Suprapubic skin (tissue), 4 donors: ENCODE data around the gene CHRNA4. TPM values are rescaled to one million over a fixed set of nuclear protein-coding genes. Genes with fewer than 3 reads are reported as not detected.

Experiments used
- DNase-seq, 2 donors: peaks; one replicate each; pipeline ENCODE4 v3.0.0-alpha.2; 2019; ENCODE audit warnings: low spot score in 2 of 2
- H3K27ac ChIP-seq: fragments of 200-600 bp; sonication (generic); one replicate; pipeline ENCODE4 v1.5.1; 2019
- H3K27me3 ChIP-seq: fragments of 200-600 bp; sonication (generic); one replicate; pipeline ENCODE4 v1.5.1; 2019
- H3K36me3 ChIP-seq: fragments of 200-600 bp; sonication (generic); one replicate; pipeline ENCODE4 v1.5.1; 2019
- H3K4me1 ChIP-seq: fragments of 200-600 bp; sonication (generic); one replicate; pipeline ENCODE4 v1.5.1; 2019
- H3K4me3 ChIP-seq: fragments of 200-600 bp; sonication (generic); one replicate; pipeline ENCODE4 v1.5.1; 2019; ENCODE audit warnings: mild to moderate bottlenecking
- H3K9me3 ChIP-seq: fragments of 200-600 bp; sonication (generic); one replicate; pipeline ENCODE4 v1.5.1; 2019
- EP300 ChIP-seq: sonication (generic); formaldehyde crosslinking; IDR thresholded peaks from one replicate; pipeline ENCODE4 v1.6.1; 2017; ENCODE audit warnings: antibody characterized with exemption
- POLR2A ChIP-seq, 2 donors: fragments of 450-650 bp; IDR thresholded peaks; one replicate each; pipeline ENCODE4 v1.6.1; 2017; ENCODE audit warnings: antibody characterized with exemption in 2 of 2, mild to moderate bottlenecking in 2 of 2, moderate library complexity in 2 of 2
- POLR2AphosphoS5 ChIP-seq, 3 donors: sonication (generic); formaldehyde crosslinking; IDR thresholded peaks; one replicate each; pipeline ENCODE4 v1.6.1; 2017; ENCODE audit warnings: antibody characterized with exemption in 3 of 3
- WGBS: methylation state at CpG from one replicate; pipeline ENCODE4 v1.1.5; 2018; 5-methylcytosine and 5-hydroxymethylcytosine counted together
- total RNA-seq, 4 donors: library from RNA; depleted of rRNA; stranded (reverse); fragments of >200 nt; gene quantifications; one replicate each; pipeline ENCODE4 v1.1.0, GENCODE V29; 2016
- TF ChIP-seq, protein P1 (sequence below), 2 donors: fragments of 200-600 bp in 1 of 2; fragments of 450-650 bp in 1 of 2; sonication (generic) in 1 of 2; IDR thresholded peaks; one replicate each; pipeline ENCODE4 v1.5.1; 2016 to 2019; ENCODE audit warnings: antibody characterized with exemption in 2 of 2, mild to moderate bottlenecking in 1 of 2, moderate library complexity in 1 of 2

The CHRNA4 gene
- total RNA-seq, 4 donors from 2014 or later: not detected

DNA sequence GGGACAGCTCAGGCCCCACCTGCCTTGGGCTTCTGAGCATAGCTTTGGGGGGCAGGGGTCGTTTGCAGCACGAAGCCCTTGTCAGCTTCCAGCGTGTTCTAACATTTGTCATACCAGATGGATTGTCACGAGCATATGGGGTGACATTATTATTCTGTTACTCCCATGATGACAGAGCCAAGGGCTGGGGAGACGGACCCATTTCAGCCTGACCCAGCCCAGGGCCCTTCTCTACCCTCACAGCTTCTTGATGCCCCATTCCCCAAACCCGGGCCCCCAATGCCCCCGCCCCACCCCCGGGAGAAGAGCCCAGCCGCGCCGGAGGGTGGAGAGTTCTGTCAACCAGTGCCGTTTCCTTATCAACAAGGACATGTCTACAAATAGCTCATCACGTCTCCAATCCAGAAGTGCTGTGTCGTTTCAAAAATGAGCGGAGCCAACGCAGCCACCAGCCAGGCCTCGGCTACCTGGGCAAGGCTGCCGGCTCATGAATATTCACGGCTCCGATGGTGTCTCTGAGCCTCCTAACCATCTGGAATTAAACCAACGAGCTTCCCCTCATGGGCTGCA is 9.6 kb upstream of the CHRNA4 start:
- no peaks in the 10 kb centered on the region for H3K9me3 ChIP-seq
- no peak overlapping the region for H3K4me3 ChIP-seq
- H3K36me3 ChIP-seq: no peaks in the 10 kb centered on the region
- no peak overlapping the region for H3K27ac ChIP-seq
- no peak for DNase-seq
- no peak for TF ChIP-seq POLR2AphosphoS5 (IDR thresholded peaks at IDR 0.05)
- TF ChIP-seq POLR2A (IDR thresholded peaks at IDR 0.05): no peak
- TF ChIP-seq, protein P1, sequence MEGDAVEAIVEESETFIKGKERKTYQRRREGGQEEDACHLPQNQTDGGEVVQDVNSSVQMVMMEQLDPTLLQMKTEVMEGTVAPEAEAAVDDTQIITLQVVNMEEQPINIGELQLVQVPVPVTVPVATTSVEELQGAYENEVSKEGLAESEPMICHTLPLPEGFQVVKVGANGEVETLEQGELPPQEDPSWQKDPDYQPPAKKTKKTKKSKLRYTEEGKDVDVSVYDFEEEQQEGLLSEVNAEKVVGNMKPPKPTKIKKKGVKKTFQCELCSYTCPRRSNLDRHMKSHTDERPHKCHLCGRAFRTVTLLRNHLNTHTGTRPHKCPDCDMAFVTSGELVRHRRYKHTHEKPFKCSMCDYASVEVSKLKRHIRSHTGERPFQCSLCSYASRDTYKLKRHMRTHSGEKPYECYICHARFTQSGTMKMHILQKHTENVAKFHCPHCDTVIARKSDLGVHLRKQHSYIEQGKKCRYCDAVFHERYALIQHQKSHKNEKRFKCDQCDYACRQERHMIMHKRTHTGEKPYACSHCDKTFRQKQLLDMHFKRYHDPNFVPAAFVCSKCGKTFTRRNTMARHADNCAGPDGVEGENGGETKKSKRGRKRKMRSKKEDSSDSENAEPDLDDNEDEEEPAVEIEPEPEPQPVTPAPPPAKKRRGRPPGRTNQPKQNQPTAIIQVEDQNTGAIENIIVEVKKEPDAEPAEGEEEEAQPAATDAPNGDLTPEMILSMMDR (IDR thresholded peaks at IDR 0.05): no peak
- no peak for TF ChIP-seq EP300
- peaks cover 87% of the 10 kb centered on the region for H3K27me3 ChIP-seq
- 13% methylated on average over 7 of the region's 21 CpGs for WGBS
- no peaks in the 10 kb centered on the region for H3K4me1 ChIP-seq

DNA sequence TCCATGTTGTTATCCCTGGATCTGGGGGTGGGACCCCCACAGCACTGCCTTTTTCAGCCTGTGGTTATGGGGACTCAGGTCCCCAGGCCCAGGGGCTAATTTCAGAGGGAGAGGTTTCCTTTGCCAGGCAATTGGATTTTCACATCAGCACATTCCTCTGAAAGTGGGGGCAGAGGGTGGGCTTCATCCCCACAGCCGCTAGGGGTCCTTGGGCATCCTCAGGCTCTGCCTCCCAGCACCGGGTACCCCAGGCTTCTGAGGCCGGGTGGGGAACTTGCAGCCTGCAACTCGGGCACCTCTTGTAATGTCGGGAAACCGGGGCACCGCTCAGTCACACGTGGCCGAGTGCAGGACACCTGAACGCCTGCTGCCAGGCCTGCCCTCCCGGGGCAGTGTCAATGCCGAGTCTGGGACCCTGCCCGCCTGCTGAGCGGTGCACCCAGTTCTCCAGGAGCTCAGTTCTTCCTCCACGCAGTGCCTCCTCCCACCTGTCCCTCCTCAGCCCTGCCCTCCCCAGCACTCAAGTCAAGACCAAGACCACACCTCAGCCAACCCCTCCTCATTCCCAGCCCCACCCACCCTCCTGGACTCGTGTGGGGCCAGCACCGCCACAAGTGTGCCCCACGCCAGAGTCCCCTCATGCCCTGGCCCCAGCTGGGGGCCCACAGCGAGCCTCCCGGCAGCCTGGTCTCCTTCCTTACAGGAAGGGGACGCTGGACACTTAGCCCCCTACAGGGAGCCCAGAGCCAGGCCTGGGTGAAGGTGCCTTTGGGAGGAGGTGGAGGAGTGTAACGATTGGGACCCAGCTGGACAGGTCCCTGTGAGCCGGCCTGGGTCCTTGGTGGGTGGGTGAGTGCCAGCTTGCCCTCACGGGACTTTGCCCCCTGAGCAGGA is 8.8 kb upstream of the CHRNA4 start:
- TF ChIP-seq EP300 (no peak), POLR2AphosphoS5 (IDR thresholded peaks at IDR 0.05) (no peak), POLR2A (IDR thresholded peaks at IDR 0.05) (no peak)
- TF ChIP-seq, protein P1 (IDR thresholded peaks at IDR 0.05): no peak
- no peak overlapping the region for H3K4me3 ChIP-seq
- H3K27me3 ChIP-seq: peaks cover 85% of the 10 kb centered on the region
- no peaks in the 10 kb centered on the region for H3K9me3 ChIP-seq
- H3K27ac ChIP-seq: no peak overlapping the region
- no peak for DNase-seq
- 59% methylated on average over 5 of the region's 24 CpGs for WGBS
- H3K4me1 ChIP-seq: no peaks in the 10 kb centered on the region
- H3K36me3 ChIP-seq: no peaks in the 10 kb centered on the region

DNA sequence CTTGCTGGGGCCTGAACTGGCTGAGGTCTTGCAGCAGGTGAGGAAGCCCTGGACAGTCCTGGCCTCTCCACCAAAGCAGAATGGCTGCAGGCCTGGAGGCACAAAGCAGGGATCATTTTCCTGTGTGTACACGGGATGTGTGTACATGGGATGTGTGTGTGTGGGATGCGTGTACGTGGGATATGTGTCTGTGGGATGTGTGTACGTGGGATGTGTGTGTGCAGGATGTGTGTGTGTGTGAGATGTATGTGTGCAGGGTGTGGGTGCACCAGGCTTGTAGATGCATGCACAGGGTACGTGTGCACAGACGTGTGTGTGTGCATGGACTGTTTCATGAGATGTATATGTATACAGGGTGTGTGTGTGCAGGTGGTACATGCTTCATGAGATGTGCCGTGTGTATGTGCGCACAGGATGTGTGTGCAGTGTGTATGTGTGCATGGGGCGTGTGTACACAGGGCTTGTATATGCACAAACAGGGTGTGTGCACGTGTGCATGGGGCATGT is 7.9 kb upstream of the CHRNA4 start:
- Histone ChIP-seq H3K27ac (no peak overlapping the region), H3K4me3 (no peak overlapping the region), H3K9me3 (no peaks in the 10 kb centered on the region), H3K27me3 (peaks cover 85% of the 10 kb centered on the region), H3K36me3 (no peaks in the 10 kb centered on the region), H3K4me1 (no peaks in the 10 kb centered on the region)
- DNase-seq: no peak
- no peak for TF ChIP-seq POLR2A (IDR thresholded peaks at IDR 0.05)
- TF ChIP-seq POLR2AphosphoS5 (IDR thresholded peaks at IDR 0.05): no peak
- TF ChIP-seq, protein P1 (IDR thresholded peaks at IDR 0.05): no peak
- no peak for TF ChIP-seq EP300
- WGBS: 90% methylated on average over 10 of the region's 10 CpGs

DNA sequence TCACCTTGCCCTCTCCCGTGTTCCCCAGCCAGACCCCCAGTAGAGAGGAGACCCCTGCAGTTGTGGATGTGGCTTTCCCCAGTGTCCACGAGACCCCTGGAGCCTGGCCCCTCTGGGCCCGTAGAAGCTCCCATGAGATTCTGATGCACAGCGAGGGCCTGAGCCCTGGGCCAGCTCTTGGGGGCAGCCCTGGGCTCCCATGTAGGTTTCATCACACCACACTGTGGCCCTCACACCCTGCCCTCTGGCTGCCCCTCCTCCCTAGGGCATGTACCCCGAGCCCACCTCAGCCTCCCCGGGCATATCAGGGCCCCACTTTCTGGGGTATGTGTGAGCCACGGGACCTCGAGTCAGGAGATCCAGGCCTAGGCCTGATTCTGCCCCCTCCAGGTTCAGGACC is 7.0 kb upstream of the CHRNA4 start:
- WGBS: 86% methylated on average over 8 of the region's 8 CpGs
- no peaks in the 10 kb centered on the region for H3K4me1 ChIP-seq
- no peak overlapping the region for H3K4me3 ChIP-seq
- H3K27me3 ChIP-seq: peaks cover 84% of the 10 kb centered on the region
- H3K9me3 ChIP-seq: no peaks in the 10 kb centered on the region
- H3K27ac ChIP-seq: no peak overlapping the region
- DNase-seq: no peak
- TF ChIP-seq, protein P1 (IDR thresholded peaks at IDR 0.05): no peak
- TF ChIP-seq POLR2A (IDR thresholded peaks at IDR 0.05) (no peak), POLR2AphosphoS5 (IDR thresholded peaks at IDR 0.05) (no peak), EP300 (no peak)
- no peaks in the 10 kb centered on the region for H3K36me3 ChIP-seq

DNA sequence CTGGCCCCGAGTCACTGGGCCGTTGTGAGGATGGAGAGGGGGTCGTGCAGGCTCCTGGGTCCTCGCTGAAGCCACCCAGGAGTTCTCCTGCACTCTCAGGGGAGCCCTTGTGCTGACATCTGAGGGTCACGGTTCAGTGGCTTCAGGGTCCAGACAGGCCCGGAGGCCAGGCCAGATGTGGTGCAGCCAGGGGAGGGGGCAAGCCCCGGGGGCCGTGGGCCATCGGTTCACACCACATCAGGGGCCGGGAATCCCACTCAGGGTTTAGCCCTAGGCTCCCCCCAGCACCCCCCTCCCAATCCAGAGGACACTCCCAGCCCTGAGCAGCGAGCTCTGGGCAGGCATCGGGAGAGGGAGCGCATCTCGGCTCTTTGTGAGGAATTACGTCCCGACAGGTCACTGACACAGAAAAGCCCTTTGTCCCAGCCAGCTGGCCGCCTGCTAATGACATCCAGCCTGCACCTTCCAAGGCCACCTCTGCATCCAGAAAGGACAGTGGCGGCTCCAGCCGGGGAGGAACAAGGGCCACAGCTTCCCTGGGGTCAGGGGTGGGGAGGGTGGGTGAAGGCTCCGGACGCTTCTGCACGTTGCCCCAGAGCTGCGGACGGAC is 6.4 kb upstream of the CHRNA4 start:
- no peak overlapping the region for H3K4me3 ChIP-seq
- peaks cover 84% of the 10 kb centered on the region for H3K27me3 ChIP-seq
- no peaks in the 10 kb centered on the region for H3K4me1 ChIP-seq
- TF ChIP-seq POLR2A (IDR thresholded peaks at IDR 0.05) (no peak), EP300 (no peak), POLR2AphosphoS5 (IDR thresholded peaks at IDR 0.05) (no peak)
- TF ChIP-seq, protein P1 (IDR thresholded peaks at IDR 0.05): no peak
- no peak overlapping the region for H3K27ac ChIP-seq
- no peak for DNase-seq
- 69% methylated on average over 8 of the region's 24 CpGs for WGBS
- no peaks in the 10 kb centered on the region for H3K9me3 ChIP-seq
- no peaks in the 10 kb centered on the region for H3K36me3 ChIP-seq
